GM18507 (cell line): ENCODE measurements around the gene MS4A15.
"Not testable (repeated sequence)": the region's sequence is repeated elsewhere in the genome, so short reads cannot be mapped to it uniquely, and the experiment has no call there.

Experiments
- DNase-seq: peaks from one replicate; pipeline ENCODE4 v3.0.0; 2011; ENCODE audit warnings: low read depth; ENCODE audit not compliant: insufficient read length; ENCODE audit errors: extremely low spot score
- FAIRE-seq: peaks from 2 replicates; lab custom pipeline; 2011; peaks lifted over from hg19 to GRCh38; lab: Jason Lieb, UNC

MS4A15 gene

DNA sequence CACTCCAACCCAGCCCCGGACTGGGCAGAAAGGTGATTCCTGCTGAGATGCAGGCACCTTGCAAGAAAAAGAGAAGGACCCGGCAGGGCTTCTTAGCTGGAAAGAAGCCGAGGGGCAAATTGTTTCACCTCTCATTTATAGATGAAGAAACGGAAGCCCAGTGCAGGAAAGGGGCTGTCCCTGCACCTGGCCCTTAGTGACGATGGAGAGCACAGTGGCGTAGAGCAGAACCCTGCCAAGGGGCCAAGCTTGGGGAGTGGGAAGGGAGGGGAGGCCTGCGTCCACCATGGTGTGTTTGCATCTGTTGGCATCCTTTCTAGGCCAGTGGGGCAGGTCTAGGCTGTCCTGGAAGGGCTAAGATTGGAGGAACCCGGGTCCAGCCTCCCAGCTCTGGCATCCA lies 7.8 kb upstream of the MS4A15 start:
- DNase-seq (no peak), FAIRE-seq (no peak)

DNA sequence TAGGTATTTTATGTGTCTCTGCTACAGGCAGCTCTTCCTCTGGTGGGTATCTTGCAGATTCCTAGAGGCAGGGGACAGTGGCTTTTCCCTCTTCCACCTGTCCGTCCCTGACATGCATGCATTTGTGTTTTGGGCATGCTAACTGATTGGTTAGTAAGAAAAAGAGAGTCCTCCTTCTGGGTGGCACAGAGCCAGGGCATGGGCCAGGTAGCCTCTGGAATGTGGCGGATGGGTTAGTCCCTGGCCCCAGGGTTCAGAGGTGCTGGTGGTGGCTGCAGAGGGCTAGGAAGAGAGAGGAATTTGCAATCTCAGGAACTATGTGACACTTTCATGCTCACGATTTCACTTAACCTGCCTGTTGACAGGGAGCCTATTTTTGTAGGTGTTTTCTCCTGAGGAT lies 5.8 kb upstream of the MS4A15 start:
- no peak for FAIRE-seq

DNA sequence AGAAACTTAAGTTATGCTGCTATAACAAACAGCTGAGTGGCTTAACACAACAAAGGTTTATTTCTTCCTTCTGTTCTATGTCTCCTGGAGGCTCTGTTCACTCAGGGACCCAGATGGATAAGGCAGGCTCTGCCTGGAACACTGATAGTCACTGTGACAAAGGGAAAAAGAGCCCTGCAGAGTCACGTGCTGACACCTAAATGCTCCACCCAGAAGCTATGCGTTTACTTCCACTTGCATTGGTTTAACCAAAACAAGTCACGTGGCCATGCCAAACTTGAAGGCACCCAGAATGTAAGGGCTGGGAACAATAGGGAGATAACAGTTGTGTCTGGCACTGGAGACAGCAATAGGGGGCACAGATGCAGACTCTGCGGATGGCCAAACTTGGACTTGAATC lies 3.4 kb upstream of the MS4A15 start:
- no peak for DNase-seq
- no peak for FAIRE-seq

More for the DNA sequence above, 5.8 kb upstream of the MS4A15 start:
- no peak for DNase-seq

DNA sequence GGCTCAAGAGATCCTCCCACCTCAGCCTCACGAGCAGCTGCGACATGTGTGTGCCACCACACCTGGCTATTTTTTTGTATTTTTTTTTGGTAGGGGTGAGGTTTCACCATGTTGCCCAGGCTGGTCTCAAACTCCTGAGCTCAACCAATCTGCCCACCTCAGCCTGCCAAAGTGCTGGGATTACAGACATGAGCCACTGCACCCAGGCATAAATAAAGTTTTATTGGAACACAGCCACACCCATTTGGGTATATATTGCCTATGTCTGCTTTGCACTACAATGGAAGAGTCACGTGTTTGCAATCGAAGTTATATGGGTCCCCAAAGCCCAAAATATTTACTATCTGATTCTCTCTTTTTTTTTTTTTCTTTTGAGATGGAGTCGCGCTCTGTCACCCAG lies 1.8 kb upstream of the MS4A15 start:
- FAIRE-seq = no peak
- no peak for DNase-seq

DNA sequence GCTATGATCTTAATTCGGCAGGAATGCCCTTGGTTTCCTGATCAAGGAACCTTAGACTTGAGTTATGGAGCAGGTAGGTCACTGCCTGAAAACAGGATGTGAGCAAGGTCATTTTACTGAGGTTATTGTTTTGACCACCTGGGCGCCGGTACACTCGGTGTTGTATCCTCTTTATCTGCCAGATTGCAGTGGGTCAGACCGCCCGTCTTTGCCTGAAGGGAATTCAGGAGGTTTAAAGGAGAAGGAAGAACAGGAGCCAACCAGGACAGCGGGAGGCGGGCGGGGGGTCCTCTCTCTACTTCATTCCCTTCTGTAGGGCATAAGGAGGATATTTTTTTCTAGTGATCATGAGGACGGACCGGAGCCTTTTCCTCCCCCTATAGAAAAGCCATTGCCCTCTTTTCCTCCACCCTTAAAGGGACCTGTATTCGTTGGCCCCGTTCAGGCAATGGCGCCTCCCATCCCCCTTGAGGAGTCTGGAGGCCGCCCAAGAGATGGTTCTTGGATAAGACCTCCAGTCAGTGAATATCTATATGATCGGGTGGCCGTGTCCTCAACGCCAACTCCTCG lies 649 bp downstream of the MS4A15 start:
- no peak for DNase-seq
- FAIRE-seq = no peak

DNA sequence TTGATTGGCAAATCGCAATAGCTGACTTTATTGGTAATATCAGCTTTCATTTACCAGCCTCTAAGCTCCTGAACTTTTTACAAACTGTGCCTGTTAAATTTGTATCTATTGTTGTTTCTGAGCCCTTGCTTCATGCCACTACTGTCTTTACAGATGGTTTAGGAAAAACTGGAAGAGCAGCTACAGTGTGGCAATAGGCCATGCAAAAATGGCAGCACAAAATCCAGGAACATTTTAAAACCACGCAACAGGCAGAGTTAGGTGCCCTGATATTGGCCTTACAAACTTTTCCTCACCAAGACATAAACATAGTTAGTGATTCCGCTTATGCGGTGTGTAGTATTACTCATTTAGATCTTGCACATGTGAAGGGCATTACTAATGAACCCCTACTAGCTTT lies 2.0 kb downstream of the MS4A15 start:
- FAIRE-seq, DNase-seq: not testable (repeated sequence)

DNA sequence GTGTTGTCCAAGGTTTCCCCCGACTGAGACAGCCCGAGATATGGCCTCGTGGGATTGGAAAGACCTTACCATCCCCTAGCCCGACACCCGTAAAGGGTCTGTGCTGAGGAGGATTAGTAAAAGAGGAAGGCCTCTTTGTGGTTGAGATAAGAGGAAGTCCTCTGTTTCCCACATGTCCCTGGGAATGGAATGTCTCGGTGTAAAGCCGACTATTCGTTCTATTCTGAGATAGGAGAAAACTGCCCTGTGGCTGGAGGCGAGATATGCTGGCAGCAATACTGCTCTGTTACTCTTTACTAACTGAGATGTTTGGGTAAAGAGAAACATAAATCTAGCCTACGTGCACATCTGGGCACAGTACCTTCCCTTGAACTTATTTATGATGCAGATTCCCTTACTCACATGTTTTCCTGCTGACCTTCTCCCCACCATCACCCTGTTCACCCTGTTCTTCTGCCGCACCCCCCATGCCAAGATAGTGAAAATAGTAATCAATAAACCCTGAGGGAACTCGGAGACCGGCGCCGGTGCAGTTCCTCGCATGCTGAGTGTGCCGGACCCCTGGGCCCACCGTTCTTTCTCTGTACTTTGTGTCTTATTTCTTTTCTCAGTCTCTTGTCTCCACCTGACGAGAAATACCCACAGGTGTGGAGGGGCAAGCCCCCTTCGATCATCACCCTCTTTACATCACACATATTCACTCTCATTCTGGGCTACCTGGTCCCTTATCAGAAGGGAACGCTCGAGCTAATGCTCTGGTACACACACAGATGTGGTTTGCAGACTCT lies 3.0 kb downstream of the MS4A15 start:
- DNase-seq, FAIRE-seq: not testable (repeated sequence)

DNA sequence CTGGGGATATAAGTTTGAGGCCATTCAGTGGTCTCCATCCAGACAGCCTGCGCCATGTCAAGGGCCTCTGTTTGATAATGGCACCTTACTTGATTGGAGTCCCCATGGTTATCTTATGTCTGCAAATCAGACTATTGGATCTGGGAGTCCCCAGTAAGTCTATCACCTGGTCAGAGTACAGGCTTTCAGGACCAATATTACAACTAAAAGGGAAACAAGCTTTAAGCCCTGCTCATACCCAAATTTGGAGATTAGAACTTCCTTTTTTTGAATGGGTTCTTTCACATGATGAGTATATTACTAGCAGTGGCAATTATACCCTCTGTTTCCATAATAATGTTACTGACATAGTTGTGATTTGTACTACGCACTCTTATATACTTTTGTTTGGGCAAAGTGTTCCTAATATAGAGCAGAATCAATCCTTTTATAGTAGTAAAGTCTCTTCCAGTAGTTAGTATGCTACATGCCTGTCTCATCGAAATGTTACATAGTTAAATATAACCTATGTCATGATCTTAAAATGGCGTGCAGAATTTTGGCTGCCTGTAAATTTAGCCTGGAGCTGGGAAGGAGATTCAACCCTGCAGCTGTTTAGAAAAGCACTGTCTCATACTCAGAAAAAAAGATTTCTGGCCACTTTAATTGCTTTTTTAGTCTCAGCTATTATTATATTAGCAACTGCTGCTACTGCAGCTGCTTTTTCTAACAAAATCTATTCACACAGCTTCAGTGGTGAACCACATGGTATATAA lies 4.9 kb downstream of the MS4A15 start:
- FAIRE-seq = peak; percentile 80
- DNase-seq = no peak

DNA sequence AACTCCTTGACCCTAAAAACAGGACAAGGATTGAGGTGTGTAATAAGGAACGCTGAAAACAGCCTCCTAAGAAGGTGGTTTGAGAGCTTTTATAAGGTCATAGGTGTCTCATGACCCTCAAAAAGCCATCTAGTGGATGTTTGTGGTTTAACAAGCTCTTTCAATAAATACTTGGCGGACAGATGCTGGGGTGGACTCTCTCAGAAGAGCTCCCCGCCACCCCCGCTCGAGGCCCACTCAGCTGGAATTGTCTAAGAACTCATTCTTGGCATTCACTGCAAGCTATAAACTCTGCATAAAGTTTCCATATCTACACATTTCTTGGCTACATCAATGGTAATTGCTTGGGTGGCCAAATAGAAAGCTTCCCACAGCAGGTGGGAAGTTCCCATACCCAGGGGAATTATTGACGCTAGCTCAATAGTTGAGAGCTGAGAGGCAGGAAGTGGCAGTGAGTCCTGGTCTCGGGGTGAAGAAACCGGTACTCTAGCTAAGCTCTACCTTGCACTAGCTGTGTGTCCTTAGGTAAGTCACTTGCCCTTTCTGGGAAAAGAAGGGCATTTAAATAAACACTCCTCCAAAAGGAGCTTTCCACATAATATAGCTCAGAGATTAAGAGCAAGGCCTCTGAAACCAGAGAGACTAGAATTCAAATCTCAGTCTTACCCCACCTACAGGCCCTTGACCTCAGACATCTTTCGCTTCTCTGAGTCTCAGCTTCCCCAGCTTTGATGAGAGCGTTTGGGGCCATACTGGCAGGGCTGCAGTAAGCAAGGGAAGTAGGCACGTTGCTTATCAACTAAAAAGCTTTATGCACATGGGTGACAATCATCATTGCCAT lies 6.4 kb downstream of the MS4A15 start:
- DNase-seq = peak; percentile 22

DNA sequence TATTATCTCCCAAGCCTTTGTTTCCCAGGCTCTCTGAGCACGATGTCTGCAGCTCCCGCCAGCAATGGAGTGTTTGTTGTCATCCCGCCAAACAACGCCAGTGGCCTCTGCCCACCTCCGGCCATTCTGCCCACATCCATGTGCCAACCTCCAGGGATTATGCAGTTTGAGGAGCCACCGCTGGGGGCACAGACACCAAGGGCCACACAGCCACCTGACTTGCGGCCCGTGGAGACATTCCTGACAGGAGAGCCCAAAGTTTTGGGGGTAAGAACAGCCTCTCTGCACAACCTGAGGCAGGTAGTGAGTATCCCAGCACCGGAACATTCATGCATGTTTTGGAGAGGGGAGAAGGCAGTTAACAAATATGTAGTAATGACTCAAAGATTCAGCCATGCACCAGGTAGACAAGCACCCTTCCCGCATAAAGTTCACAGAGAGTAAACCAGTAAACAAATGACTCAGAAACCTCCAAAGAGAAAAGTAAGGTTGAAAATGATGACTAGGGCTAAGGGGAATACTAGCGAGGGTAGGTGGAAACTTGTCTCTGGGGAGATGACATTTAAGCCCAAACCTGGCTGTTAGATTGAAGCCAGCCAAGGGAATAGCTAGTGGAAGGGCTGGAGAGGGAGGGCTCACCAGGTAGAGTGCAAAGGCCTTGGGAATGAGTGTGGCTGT lies 7.2 kb downstream of the MS4A15 start:
- peak; percentile 75 for FAIRE-seq
- DNase-seq = no peak

More for the DNA sequence above, 6.4 kb downstream of the MS4A15 start:
- peak; percentile 96 for FAIRE-seq

DNA sequence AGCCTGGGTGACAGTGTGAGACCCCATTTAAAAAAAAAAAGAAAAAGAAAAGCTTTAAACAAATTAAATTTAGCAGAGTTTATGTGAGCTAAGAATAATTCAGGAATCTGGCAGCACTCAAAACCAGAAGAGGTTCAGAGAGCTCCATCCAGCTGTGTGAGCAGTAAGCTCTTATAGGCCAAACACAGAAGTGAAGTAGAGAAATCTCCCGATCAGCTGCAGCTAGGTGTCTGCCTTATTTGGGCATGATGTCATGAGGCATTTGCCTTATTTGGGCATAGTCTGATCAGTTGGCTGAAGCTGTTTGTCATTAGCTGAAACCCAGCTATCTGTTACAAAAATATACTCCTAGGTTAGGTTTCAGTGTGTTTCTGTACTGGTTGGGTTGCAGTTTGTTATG lies 8.2 kb downstream of the MS4A15 start:
- DNase-seq = no peak
- FAIRE-seq = peak; percentile 95

DNA sequence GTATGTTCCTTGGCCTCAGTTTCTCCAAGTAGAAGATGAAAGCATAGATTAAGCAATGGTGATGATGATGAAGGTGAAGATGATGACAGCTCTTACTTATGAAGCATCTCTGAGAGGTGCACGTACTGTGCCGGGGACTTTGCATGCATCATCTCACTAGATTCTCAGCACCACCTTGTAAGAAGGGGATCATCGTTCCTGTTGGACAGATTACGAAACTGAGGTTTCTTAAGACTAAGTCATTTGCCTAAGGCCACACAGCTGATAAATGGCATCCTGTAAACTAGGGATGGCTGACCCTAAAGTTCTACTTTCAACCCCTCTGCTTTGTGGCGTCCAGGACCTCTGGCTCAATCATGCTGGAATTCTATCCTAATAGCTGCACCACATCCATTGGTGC lies 8.7 kb downstream of the MS4A15 start:
- no peak for DNase-seq
- peak; percentile 52 for FAIRE-seq

DNA sequence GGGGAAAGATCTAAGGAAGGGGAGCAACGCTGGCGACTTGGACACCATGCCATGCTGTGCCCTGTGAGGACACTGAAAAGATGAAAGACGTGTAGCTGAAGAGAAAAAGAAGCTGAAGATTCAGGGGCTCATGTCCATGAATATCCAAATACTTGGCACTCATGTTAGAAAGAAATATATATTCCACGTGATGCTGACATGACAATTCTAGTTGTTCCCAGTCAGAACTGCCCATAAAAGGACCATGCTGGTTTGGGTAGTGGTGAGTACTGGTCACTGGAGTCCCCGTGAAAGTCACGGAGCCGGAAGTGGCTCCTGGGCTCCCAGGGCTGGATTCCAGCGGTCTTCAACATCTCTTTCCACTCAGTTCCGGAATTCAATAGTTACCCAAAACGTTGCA lies 9.9 kb downstream of the MS4A15 start:
- FAIRE-seq (no peak), DNase-seq (no peak)

DNA sequence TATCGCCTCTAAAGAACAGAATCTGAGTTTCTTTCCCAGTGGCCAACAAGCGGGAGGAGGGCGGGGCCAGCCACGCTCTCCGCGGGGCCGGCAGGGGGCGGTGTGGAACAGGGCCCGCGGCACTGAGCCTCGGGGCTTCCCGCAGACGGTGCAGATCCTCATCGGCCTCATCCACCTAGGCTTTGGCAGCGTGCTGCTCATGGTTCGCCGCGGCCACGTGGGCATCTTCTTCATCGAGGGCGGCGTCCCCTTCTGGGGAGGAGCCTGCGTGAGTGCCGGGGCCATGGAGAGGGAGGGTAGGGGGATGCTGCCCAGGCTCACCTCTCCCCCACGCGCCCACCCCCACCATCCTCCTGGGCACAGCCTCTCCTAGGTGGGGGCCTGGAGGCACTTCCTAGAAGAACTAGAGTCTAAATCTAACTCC lies 10.7 kb downstream of the MS4A15 start:
- no peak for DNase-seq
- no peak for FAIRE-seq

DNA sequence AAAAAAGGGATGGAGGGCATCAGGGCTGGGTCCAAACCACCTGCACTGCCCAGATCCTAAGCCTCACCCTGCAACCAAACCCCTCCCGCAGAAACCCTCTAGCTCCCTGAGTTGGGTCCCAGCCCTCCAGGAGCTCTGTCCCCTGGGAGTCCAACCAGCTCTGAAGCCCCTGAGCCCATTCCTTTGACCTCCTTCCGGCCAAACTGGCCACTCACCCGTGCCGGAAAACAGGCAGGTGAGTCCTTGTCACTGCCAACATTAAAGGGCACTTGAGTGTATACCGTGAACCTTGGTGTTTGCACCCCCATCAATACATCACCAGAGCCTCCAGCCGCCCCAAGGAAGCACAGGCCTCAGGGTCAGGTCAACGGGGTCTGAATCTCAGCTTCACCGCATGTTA lies 11.5 kb downstream of the MS4A15 start:
- no peak for DNase-seq
- FAIRE-seq = no peak

DNA sequence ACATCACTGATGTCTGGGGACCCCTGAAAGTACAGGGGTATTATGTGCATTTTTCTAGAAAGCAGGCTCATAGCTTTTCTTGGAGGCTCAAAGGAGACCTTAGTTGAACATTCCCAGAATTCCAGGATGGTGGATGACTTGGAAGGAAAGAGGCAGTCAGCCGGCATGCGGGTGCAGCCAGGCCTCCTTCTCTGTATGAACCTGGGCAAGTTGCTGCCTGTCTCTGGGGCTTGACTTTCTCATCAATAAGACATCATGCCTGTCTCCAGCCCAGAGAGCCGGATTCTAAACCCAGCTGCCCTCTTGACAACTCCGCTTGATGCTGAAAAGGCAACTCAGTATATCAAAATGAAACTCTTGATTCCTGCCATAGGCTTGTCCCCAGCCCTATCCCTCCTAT lies 12.6 kb downstream of the MS4A15 start:
- DNase-seq = no peak
- no peak for FAIRE-seq

DNA sequence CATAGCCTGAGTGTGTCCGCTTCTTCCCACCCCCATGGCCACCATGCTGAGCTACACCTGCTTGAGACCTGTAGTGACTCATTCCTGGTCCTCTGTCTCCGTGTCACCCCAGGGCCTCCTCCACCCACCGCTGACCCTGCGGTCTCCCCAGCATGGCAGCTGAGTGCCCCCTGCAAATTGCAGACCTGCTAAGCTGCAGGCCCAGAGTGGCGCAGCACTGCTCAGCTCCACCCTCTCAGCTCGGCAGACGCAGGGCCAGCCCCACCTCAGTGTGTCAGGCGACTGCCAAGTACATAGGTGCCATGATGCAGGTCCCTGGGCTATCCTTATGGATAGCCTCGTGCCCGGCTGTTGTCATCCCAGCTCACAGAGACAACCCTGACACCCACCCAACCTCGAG lies 13.1 kb downstream of the MS4A15 start:
- DNase-seq = no peak
- FAIRE-seq = no peak

DNA sequence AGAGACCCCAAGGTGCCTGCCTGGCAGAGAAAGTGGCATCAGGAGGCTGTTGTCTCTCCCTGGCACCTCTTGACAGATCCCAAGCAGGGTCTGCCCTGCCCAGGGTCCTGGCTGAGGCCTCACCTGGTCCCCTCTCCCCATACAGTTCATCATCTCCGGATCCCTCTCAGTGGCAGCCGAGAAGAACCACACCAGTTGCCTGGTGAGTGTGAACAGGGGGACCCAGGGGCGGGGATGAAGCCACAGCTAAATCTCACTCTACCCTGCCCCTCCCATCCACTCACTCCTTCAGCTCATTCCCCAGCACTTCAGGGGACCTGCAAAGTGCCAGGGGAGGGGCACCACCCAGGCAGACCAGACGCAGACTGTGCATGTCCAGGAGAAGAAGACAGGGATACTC lies 14.5 kb downstream of the MS4A15 start:
- no peak for FAIRE-seq
- DNase-seq = no peak

DNA sequence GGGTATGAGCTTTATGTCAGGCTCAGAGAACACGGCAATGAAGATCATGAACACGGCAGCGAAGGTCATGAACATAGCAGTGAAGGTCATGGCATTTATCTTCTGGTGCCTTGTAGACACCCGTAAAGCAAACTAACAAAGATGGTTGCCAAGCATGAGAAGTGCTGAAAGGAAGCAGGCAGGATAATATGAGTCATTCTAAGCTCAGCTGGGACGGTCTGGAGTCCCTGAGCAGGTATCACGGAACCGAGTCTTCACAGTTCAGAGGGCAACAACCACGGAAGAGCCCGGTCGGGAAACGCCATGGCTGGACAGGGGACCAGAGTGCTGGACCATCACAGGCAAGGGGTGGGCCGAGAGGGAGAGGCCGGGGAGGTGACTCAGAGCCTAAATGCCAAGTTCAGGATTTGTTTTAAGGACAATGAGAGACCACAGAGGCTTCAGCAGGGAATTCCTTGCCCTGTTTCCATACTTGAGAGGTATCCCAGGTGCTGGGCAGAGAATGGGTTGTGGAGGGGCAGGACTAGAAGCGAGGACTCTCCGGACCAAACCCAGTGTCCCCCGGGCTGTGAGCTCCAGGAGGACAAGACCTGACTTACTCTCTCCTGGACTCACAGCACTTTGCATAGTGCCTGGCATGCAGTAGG lies 15.3 kb downstream of the MS4A15 start:
- FAIRE-seq = peak; percentile 79

More for the DNA sequence above, 15.3 kb downstream of the MS4A15 start:
- peak; percentile 30 for DNase-seq
